IMR-90 (cell line): ENCODE measurements around the gene TNS1. TPM values are rescaled to one million over a fixed set of nuclear protein-coding genes. Genes with fewer than 3 reads are reported as not detected.

Experiments
- ATAC-seq: fragments of 200-7000 bp; cut with Tn5 transposase; 2 replicates; pipeline ENCODE4 v1.9.1; 2020; ENCODE audit warnings: low read depth, mild to moderate bottlenecking, moderate library complexity
- BruUV-seq: library from RNA; stranded (reverse); fragments of 400-500 nt; replicated peaks from 2 replicates; lab custom pipeline; 2021; lab: Mats Ljungman, UMichigan
- CTCF ChIA-PET: fragments of 300-600 bp; formaldehyde crosslinking; extraction: SDS; loops from one replicate; lab custom pipeline; 2021; ENCODE audit warnings: antibody characterized with exemption; lab: Yijun Ruan, JAX
- POLR2A ChIA-PET: fragments of 300-600 bp; sonication (Branson Sonifier 250); formaldehyde crosslinking; loops from one replicate; lab custom pipeline; 2022; ENCODE audit warnings: antibody characterized with exemption; ENCODE audit not compliant: unreplicated experiment; lab: Charles Lee
- DNase-seq: peaks from one replicate; pipeline ENCODE4 v3.0.0; 2013
- H2AFZ ChIP-seq: replicated peaks from 2 replicates; pipeline ENCODE3; 2013; ENCODE audit warnings: low read length, mild to moderate bottlenecking; ENCODE audit not compliant: poor library complexity
- H2AK5ac ChIP-seq: 2 replicates; pipeline ENCODE4 v1.6.1; 2013; ENCODE audit warnings: low read depth, low read length, inconsistent platforms
- H2AK9ac ChIP-seq: replicated peaks from 2 replicates; pipeline ENCODE3; 2013; ENCODE audit warnings: mild to moderate bottlenecking, low read depth, low read length, moderate library complexity; ENCODE audit not compliant: poor library complexity
- H2BK120ac ChIP-seq: 2 replicates; pipeline ENCODE4 v1.6.1; 2013; ENCODE audit warnings: low read depth, low read length, inconsistent platforms
- H2BK15ac ChIP-seq: 3 replicates; pipeline ENCODE4 v1.6.1; 2013; ENCODE audit warnings: low read depth, low read length, inconsistent platforms
- H2BK20ac ChIP-seq: 2 replicates; pipeline ENCODE4 v1.6.1; 2013; ENCODE audit warnings: low read depth, mild to moderate bottlenecking, inconsistent platforms, low read length, moderate library complexity
- H2BK5ac ChIP-seq: 2 replicates; pipeline ENCODE4 v1.6.1; 2013; ENCODE audit warnings: mild to moderate bottlenecking, low read depth, low read length, inconsistent platforms; ENCODE audit not compliant: poor library complexity, severe bottlenecking
- H3K14ac ChIP-seq: replicated peaks from 2 replicates; pipeline ENCODE4 v1.6.1; 2013; ENCODE audit warnings: low read depth, low read length, inconsistent platforms
- H3K18ac ChIP-seq: 2 replicates; pipeline ENCODE4 v1.6.1; 2013; ENCODE audit warnings: low read depth, low read length, control low read depth
- H3K23ac ChIP-seq: 2 replicates; pipeline ENCODE4 v1.6.1; 2013; ENCODE audit warnings: low read depth, low read length, inconsistent platforms
- H3K27ac ChIP-seq: 2 replicates; pipeline ENCODE4 v1.5.1; 2013; ENCODE audit warnings: mild to moderate bottlenecking, control low read depth, low read length; ENCODE audit not compliant: insufficient read depth
- H3K27me3 ChIP-seq: 2 replicates; pipeline ENCODE4 v1.6.1; 2013; ENCODE audit warnings: low read length; ENCODE audit not compliant: control insufficient read depth, insufficient read depth
- H3K36me3 ChIP-seq: 2 replicates; pipeline ENCODE4 v1.6.1; 2013; ENCODE audit warnings: low read length, mixed read lengths; ENCODE audit not compliant: control insufficient read depth, insufficient read depth
- H3K4ac ChIP-seq: 2 replicates; pipeline ENCODE4 v1.6.1; 2013; ENCODE audit warnings: low read depth, low read length, inconsistent platforms
- H3K4me1 ChIP-seq: 2 replicates; pipeline ENCODE4 v1.6.1; 2013; ENCODE audit warnings: low read length, mixed read lengths; ENCODE audit not compliant: control insufficient read depth, insufficient read depth
- H3K4me2 ChIP-seq: 2 replicates; pipeline ENCODE4 v1.6.1; 2013; ENCODE audit warnings: low read depth, mild to moderate bottlenecking, control low read depth, low read length, moderate library complexity
- H3K4me3 ChIP-seq: 2 replicates; pipeline ENCODE4 v1.5.1; 2013; ENCODE audit warnings: low read depth, mild to moderate bottlenecking, control low read depth, low read length, moderate library complexity; ENCODE audit not compliant: insufficient read depth
- H3K56ac ChIP-seq: 2 replicates; pipeline ENCODE4 v1.6.1; 2013; ENCODE audit warnings: low read length, inconsistent platforms; ENCODE audit not compliant: insufficient read depth; ENCODE audit errors: extremely low read depth
- H3K79me1 ChIP-seq, 2 experiments: 2 replicates each; pipeline ENCODE4 v1.6.1; 2013; ENCODE audit warnings: low read length in 2 of 2, inconsistent platforms in 1 of 2, low read depth in 1 of 2
- H3K9ac ChIP-seq: 2 replicates; pipeline ENCODE4 v1.6.1; 2013; ENCODE audit warnings: low read depth, low read length, control low read depth
- H3K9me1 ChIP-seq: 2 replicates; pipeline ENCODE4 v1.6.1; 2013; ENCODE audit warnings: low read length, inconsistent platforms; ENCODE audit not compliant: insufficient read depth
- H3K9me3 ChIP-seq: 2 replicates; pipeline ENCODE4 v1.6.1; 2013; ENCODE audit warnings: low read length; ENCODE audit not compliant: control insufficient read depth, insufficient read depth
- H4K20me1 ChIP-seq: 2 replicates; pipeline ENCODE4 v1.6.1; 2013; ENCODE audit warnings: low read length, inconsistent platforms; ENCODE audit not compliant: insufficient read depth
- H4K5ac ChIP-seq: 2 replicates; pipeline ENCODE4 v1.6.1; 2013; ENCODE audit warnings: mild to moderate bottlenecking, low read depth, low read length, control low read depth
- H4K8ac ChIP-seq, 2 experiments: 2 replicates each; pipeline ENCODE4 v1.6.1; 2013; ENCODE audit warnings: low read depth in 2 of 2, low read length in 2 of 2, control low read depth in 1 of 2, inconsistent platforms in 1 of 2
- H4K91ac ChIP-seq: 2 replicates; pipeline ENCODE4 v1.6.1; 2013; ENCODE audit warnings: low read depth, low read length, inconsistent platforms; ENCODE audit not compliant: insufficient read depth
- BHLHE40 ChIP-seq: fragments of 150-350 bp; IDR thresholded peaks from 2 replicates; pipeline ENCODE4 v1.6.1; 2016; ENCODE audit warnings: mild to moderate bottlenecking, low read depth, low read length
- CEBPB ChIP-seq: IDR thresholded peaks from 2 replicates; pipeline ENCODE4 v1.6.1; 2012; ENCODE audit warnings: low read depth, low read length, improper control_type of control experiment
- CHD1 ChIP-seq: IDR thresholded peaks from 2 replicates; pipeline ENCODE4 v1.6.1; 2012; ENCODE audit warnings: low read depth, low read length, improper control_type of control experiment
- CTCF ChIP-seq: conservative IDR thresholded peaks from 2 replicates; pipeline ENCODE4 v1.5.1; 2012; ENCODE audit warnings: mild to moderate bottlenecking, low read depth, low read length, improper control_type of control experiment
- ELK1 ChIP-seq: fragments of 150-350 bp; IDR thresholded peaks from 2 replicates; pipeline ENCODE4 v1.6.1; 2016; ENCODE audit warnings: low read depth, mild to moderate bottlenecking, low read length, moderate library complexity, borderline replicate concordance
- FOS ChIP-seq: fragments of 150-350 bp; IDR thresholded peaks from 2 replicates; pipeline ENCODE4 v1.6.1; 2016; ENCODE audit warnings: low read depth, low read length
- MAFK ChIP-seq: IDR thresholded peaks from 2 replicates; pipeline ENCODE4 v1.6.1; 2012; ENCODE audit warnings: low read depth, low read length, improper control_type of control experiment
- MAZ ChIP-seq: IDR thresholded peaks from 2 replicates; pipeline ENCODE4 v1.6.1; 2012; ENCODE audit warnings: low read depth, mild to moderate bottlenecking, low read length, improper control_type of control experiment, moderate library complexity, borderline replicate concordance
- MXI1 ChIP-seq: IDR thresholded peaks from 2 replicates; pipeline ENCODE4 v1.6.1; 2012; ENCODE audit warnings: low read depth, mild to moderate bottlenecking, low read length, moderate library complexity, borderline replicate concordance
- NFE2L2 ChIP-seq: fragments of 150-350 bp; IDR thresholded peaks from 2 replicates; pipeline ENCODE4 v1.6.1; 2016; ENCODE audit warnings: low read depth, mild to moderate bottlenecking, low read length
- POLR2A ChIP-seq: IDR thresholded peaks from 2 replicates; pipeline ENCODE4 v1.6.1; 2012; ENCODE audit warnings: mild to moderate bottlenecking, low read depth, low read length
- RAD21 ChIP-seq: IDR thresholded peaks from 2 replicates; pipeline ENCODE4 v1.6.1; 2012; ENCODE audit warnings: low read length, improper control_type of control experiment
- RCOR1 ChIP-seq: IDR thresholded peaks from 2 replicates; pipeline ENCODE4 v1.6.1; 2012; ENCODE audit warnings: mild to moderate bottlenecking, low read length, improper control_type of control experiment; ENCODE audit not compliant: insufficient replicate concordance
- RFX5 ChIP-seq: IDR thresholded peaks from 2 replicates; pipeline ENCODE4 v1.8.0; 2012; ENCODE audit warnings: low read depth, mild to moderate bottlenecking, low read length, moderate library complexity
- SMC3 ChIP-seq: fragments of 150-350 bp; IDR thresholded peaks from 2 replicates; pipeline ENCODE4 v1.6.1; 2016; ENCODE audit warnings: low read depth, mild to moderate bottlenecking, antibody characterized with exemption, low read length, moderate library complexity
- WGBS, 2 experiments: methylation state at CpG; one replicate each; pipeline versions ENCODE4 v1.1.5 to v1.1.7; 2013; ENCODE audit warnings: missing lambda C conversion rate in 2 of 2; ENCODE audit not compliant: insufficient read length in 1 of 2; ENCODE audit errors: extremely low coverage in 2 of 2; 5-methylcytosine and 5-hydroxymethylcytosine counted together
- dilution Hi-C: fragments of 300-500 bp; cut with HindIII; formaldehyde crosslinking; loops from one replicate; pipeline ENCODE4 v1.14.3; 2018; ENCODE audit warnings: low sequenced_read_pairs; ENCODE audit not compliant: unreplicated experiment
- in situ Hi-C: fragments of 300-500 bp; cut with MboI; formaldehyde crosslinking; loops from 3 replicates; pipeline ENCODE4 v1.14.3; 2019; ENCODE audit warnings: low sequenced_read_pairs, inconsistent platforms, mixed read lengths
- intact Hi-C: fragments of 100-400 bp; cut with micrococcal nuclease; formaldehyde crosslinking; loops from 2 replicates; pipeline ENCODE4 v1.10.0; 2022
- polyA plus RNA-seq, 3 experiments: library from polyadenylated mRNA; depleted of rRNA; stranded (reverse); fragments of >200 nt; gene quantifications; 2 replicates each; pipeline ENCODE4 v1.2.3, GENCODE V29; 2012; ENCODE audit warnings: low replicate concordance in 1 of 3
- total RNA-seq: library from RNA; depleted of rRNA; stranded (reverse); fragments of >200 nt; gene quantifications from 2 replicates; pipeline ENCODE4 v1.2.3, GENCODE V29; 2012
- TF ChIP-seq, protein P1 (sequence below): fragments of 150-350 bp; IDR thresholded peaks from 2 replicates; pipeline ENCODE4 v1.6.1; 2017; ENCODE audit warnings: mild to moderate bottlenecking, antibody characterized with exemption, low read length, low read depth

The TNS1 gene
- total and polyA plus RNA-seq, 2 of the 4 experiments (the other 2 are of a cell fraction) = 41.1 to 45.2 TPM

DNA sequence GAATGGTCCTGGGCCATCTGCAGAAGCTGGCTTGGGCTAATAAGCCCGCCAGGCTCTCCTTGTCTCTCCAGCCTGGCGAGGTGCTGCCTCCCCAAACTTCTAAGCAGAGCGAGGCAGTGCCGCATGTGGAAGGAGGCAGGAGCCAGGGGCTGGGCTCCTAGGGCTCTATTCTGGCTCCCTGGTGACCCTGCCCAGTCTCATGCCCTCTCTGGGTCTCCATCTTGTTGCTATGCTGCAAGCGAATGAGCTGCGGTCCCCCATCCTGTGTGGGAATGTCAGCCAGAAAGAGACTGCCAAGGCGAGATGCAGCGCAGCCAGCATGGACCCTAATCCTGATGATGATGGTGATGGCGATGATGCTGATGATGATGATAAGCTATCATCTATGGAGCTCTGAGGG, 48.7 kb downstream of the TNS1 start:
- TF ChIP-seq NFE2L2 = no peak
- TF ChIP-seq POLR2A = no peak
- TF ChIP-seq CTCF = no peak
- TF ChIP-seq SMC3 = no peak
- TF ChIP-seq RCOR1 = no peak
- no peak for TF ChIP-seq CHD1
- no peak for TF ChIP-seq MAFK
- TF ChIP-seq, protein P1, sequence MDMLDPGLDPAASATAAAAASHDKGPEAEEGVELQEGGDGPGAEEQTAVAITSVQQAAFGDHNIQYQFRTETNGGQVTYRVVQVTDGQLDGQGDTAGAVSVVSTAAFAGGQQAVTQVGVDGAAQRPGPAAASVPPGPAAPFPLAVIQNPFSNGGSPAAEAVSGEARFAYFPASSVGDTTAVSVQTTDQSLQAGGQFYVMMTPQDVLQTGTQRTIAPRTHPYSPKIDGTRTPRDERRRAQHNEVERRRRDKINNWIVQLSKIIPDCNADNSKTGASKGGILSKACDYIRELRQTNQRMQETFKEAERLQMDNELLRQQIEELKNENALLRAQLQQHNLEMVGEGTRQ = no peak
- no peak for TF ChIP-seq MXI1
- TF ChIP-seq FOS = no peak
- TF ChIP-seq MAZ = no peak
- no peak for TF ChIP-seq ELK1
- no peak for TF ChIP-seq RAD21
- TF ChIP-seq RFX5 = no peak
- TF ChIP-seq CEBPB = no peak
- no peak for TF ChIP-seq BHLHE40
- Histone ChIP-seq H4K8ac (no peak overlapping the region), H4K20me1 (peaks cover 25% of the 10 kb centered on the region), H3K4me1 (peaks cover 21% of the 10 kb centered on the region), H3K56ac (no peak overlapping the region), H4K91ac (no peak overlapping the region), H2AFZ (no peak overlapping the region), H3K4ac (no peak overlapping the region), H3K79me1 (peaks cover 31 to 61% of the 10 kb centered on the region in 2 experiments; a peak in 3 of 4 replicates), H3K36me3 (peaks cover 5% of the 10 kb centered on the region), H3K14ac (no peak overlapping the region), H3K4me2 (no peak overlapping the region), H3K18ac (no peak overlapping the region), H2BK5ac (no peak overlapping the region), H2AK5ac (no peak overlapping the region), H2AK9ac (no peak overlapping the region), H2BK20ac (no peak overlapping the region), H3K9me1 (peaks cover 21% of the 10 kb centered on the region), H3K23ac (no peak overlapping the region), H3K27ac (no peak overlapping the region), H2BK15ac (no peak overlapping the region), H4K5ac (no peak overlapping the region), H3K9me3 (no peaks in the 10 kb centered on the region), H2BK120ac (no peak overlapping the region), H3K27me3 (no peaks in the 10 kb centered on the region), H3K9ac (no peak overlapping the region), H3K4me3 (no peak overlapping the region)
- DNase-seq = no peak
- intact Hi-C loops (no loop called here), in situ Hi-C loops (no loop called here), dilution Hi-C loops (no loop called here)
- 84% methylated on average over 3 of the region's 9 CpGs; no CpG with 5 or more reads in 1 of the 2 experiments for WGBS, 2 experiments
- CTCF ChIA-PET = no interaction called here
- ATAC-seq = no peak
- POLR2A ChIA-PET = no interaction called here
- no TSS peak for BruUV-seq
